ENCODE results near the gene SNX8.

SNX8 gene

GRCh38 chr7:2243458-2243857 is 70.8 kb downstream of the SNX8 start:
- peaks cover 5% of the 10 kb centered on the region for H3K36me3 ChIP-seq (ENCODE audit: control insufficient read depth, insufficient read depth, low read length)
- no peaks in the 10 kb centered on the region for H3K27me3 ChIP-seq (replicated peaks; ENCODE audit: control insufficient read depth, insufficient read depth, low read length)
- TF ChIP-seq CTCF (IDR thresholded peaks at IDR 0.05; ENCODE audit: insufficient read depth, low read length, poor library complexity, severe bottlenecking) = no peak
- H3K4me3 ChIP-seq (replicated peaks; ENCODE audit: low read depth, low read length) = no peak overlapping the region; the same call in 1 of the 2 replicates
- no peak for DNase-seq (ENCODE audit: extremely low read depth, insufficient read length)

- H3K4me3 ChIP-seq (replicated peaks; ENCODE audit: low read depth, low read length) = peak overlapping the region; percentile 89
- DNase-seq (ENCODE audit: extremely low read depth, insufficient read length) = peak; percentile 51
- H3K36me3 ChIP-seq (ENCODE audit: control insufficient read depth, insufficient read depth, low read length) = peaks cover 7% of the 10 kb centered on the region
- TF ChIP-seq CTCF (IDR thresholded peaks at IDR 0.05; ENCODE audit: insufficient read depth, low read length, poor library complexity, severe bottlenecking) = no peak
- H3K27me3 ChIP-seq (replicated peaks; ENCODE audit: control insufficient read depth, insufficient read depth, low read length) = no peaks in the 10 kb centered on the region
Measured at GRCh38 chr7:2242541-2243429, 71.5 kb downstream of the SNX8 start.

GRCh38 chr7:2241580-2242540 is 72.4 kb downstream of the SNX8 start, which contains the start of the genes MRM2 and NUDT1:
Gene MRM2 (minus strand): TSS chr7:2242205. CDS start chr7:2242169, 36 bp downstream.
Gene NUDT1 (plus strand): TSS chr7:2242226. CDS start chr7:2244575, 2,349 bp downstream.
- peak; percentile 88 for DNase-seq (ENCODE audit: extremely low read depth, insufficient read length)
- H3K4me3 ChIP-seq (replicated peaks; ENCODE audit: low read depth, low read length) = peak within 1 kb of the TSS; percentile 89

GRCh38 chr7:2239242-2239641 is 75.0 kb downstream of the SNX8 start:
- no peak for DNase-seq (ENCODE audit: extremely low read depth, insufficient read length)
- TF ChIP-seq CTCF (IDR thresholded peaks at IDR 0.05; ENCODE audit: insufficient read depth, low read length, poor library complexity, severe bottlenecking) = no peak
- Histone ChIP-seq H3K36me3 (ENCODE audit: control insufficient read depth, insufficient read depth, low read length) (peaks cover 18% of the 10 kb centered on the region), H3K27me3 (replicated peaks; ENCODE audit: control insufficient read depth, insufficient read depth, low read length) (no peaks in the 10 kb centered on the region), H3K4me3 (replicated peaks; ENCODE audit: low read depth, low read length) (no peak overlapping the region)

More at GRCh38 chr7:2241580-2242540, 72.4 kb downstream of the SNX8 start, which contains the start of the genes MRM2 and NUDT1:
- no peaks in the 10 kb centered on the region for H3K27me3 ChIP-seq (replicated peaks; ENCODE audit: control insufficient read depth, insufficient read depth, low read length)
- H3K36me3 ChIP-seq (ENCODE audit: control insufficient read depth, insufficient read depth, low read length) = peaks cover 8% of the 10 kb centered on the region
- TF ChIP-seq CTCF (IDR thresholded peaks at IDR 0.05; ENCODE audit: insufficient read depth, low read length, poor library complexity, severe bottlenecking) = no peak

GRCh38 chr7:2237109-2237602 is 77.1 kb downstream of the SNX8 start:
- DNase-seq (ENCODE audit: extremely low read depth, insufficient read length) = peak; percentile 84
- TF ChIP-seq CTCF (IDR thresholded peaks at IDR 0.05; ENCODE audit: insufficient read depth, low read length, poor library complexity, severe bottlenecking) = no peak
- H3K27me3 ChIP-seq (replicated peaks; ENCODE audit: control insufficient read depth, insufficient read depth, low read length) = no peaks in the 10 kb centered on the region
- H3K36me3 ChIP-seq (ENCODE audit: control insufficient read depth, insufficient read depth, low read length) = peaks cover 18% of the 10 kb centered on the region
- H3K4me3 ChIP-seq (replicated peaks; ENCODE audit: low read depth, low read length) = no peak overlapping the region

All from GM06990 (cell line).